WI38 (cell line): ENCODE results near the gene ZBTB7C.

Source experiments
- H3K4me3 ChIP-seq: 2 replicates; pipeline ENCODE4 v1.5.1; 2011; ENCODE audit warnings: low read depth, mild to moderate bottlenecking, control low read depth, low read length
- CTCF ChIP-seq: IDR thresholded peaks from 2 replicates; pipeline ENCODE4 v1.5.1; 2012; ENCODE audit warnings: low read depth, mild to moderate bottlenecking, control low read depth, low read length

Gene ZBTB7C

GRCh38 chr18:48359626-48360025 lies 49.6 kb downstream of the ZBTB7C start:
- no peak overlapping the region for H3K4me3 ChIP-seq
- no peak for TF ChIP-seq CTCF

- H3K4me3 ChIP-seq: no peak overlapping the region
- TF ChIP-seq CTCF: no peak
These were observed 50.3 kb downstream of the ZBTB7C start for GRCh38 chr18:48358868-48359267.

GRCh38 chr18:48356909-48357631 lies 52.1 kb downstream of the ZBTB7C start:
- TF ChIP-seq CTCF: no peak
- H3K4me3 ChIP-seq: no peak overlapping the region

GRCh38 chr18:48356151-48356745 lies 52.9 kb downstream of the ZBTB7C start:
- no peak for TF ChIP-seq CTCF
- no peak overlapping the region for H3K4me3 ChIP-seq

- H3K4me3 ChIP-seq: no peak overlapping the region
- TF ChIP-seq CTCF: no peak
These were observed 53.7 kb downstream of the ZBTB7C start for GRCh38 chr18:48355276-48356115.

- no peak overlapping the region for H3K4me3 ChIP-seq
- no peak for TF ChIP-seq CTCF
These were observed 54.4 kb downstream of the ZBTB7C start for GRCh38 chr18:48354746-48355260.
